H1 (cell line): Measurements from ENCODE around the gene PRKD1. TPM values are rescaled to one million over a fixed set of nuclear protein-coding genes. Genes with fewer than 3 reads are reported as not detected.

ENCODE experiments used
- CTCF ChIA-PET: fragments of 300-600 bp; sonication (Branson Sonifier 250); formaldehyde crosslinking; loops from one replicate; lab custom pipeline; 2021; ENCODE audit not compliant: partially characterized antibody; lab: Charles Lee
- POLR2A ChIA-PET: fragments of 300-600 bp; sonication (Branson Sonifier 250); formaldehyde crosslinking; loops from one replicate; lab custom pipeline; 2021; ENCODE audit warnings: inconsistent platforms; ENCODE audit not compliant: partially characterized antibody; lab: Charles Lee
- DNase-seq, 2 experiments: peaks; one replicate each; pipeline versions ENCODE4 v3.0.0 to v3.0.0-alpha.2; 2010 to 2022; ENCODE audit warnings: low spot score in 2 of 2, low read depth in 1 of 2, mixed read lengths in 1 of 2
- FAIRE-seq: peaks from 2 replicates; lab custom pipeline; 2011; peaks lifted over from hg19 to GRCh38; lab: Jason Lieb, UNC
- H2AFZ ChIP-seq: 2 replicates; pipeline ENCODE4 v1.8.1; 2012; ENCODE audit warnings: low read length, inconsistent platforms
- H2AK5ac ChIP-seq: 2 replicates; pipeline ENCODE4 v1.6.1; 2013; ENCODE audit warnings: low read depth, low read length
- H2BK120ac ChIP-seq: replicated peaks from 2 replicates; pipeline ENCODE3; 2013; ENCODE audit warnings: low read depth, low read length, inconsistent platforms
- H2BK12ac ChIP-seq: 2 replicates; pipeline ENCODE4 v1.6.1; 2013; ENCODE audit warnings: low read depth, low read length
- H2BK15ac ChIP-seq: 2 replicates; pipeline ENCODE4 v1.6.1; 2013; ENCODE audit warnings: low read length
- H2BK20ac ChIP-seq: 2 replicates; pipeline ENCODE4 v1.6.1; 2013; ENCODE audit warnings: low read length
- H2BK5ac ChIP-seq: 2 replicates; pipeline ENCODE4 v1.6.1; 2013; ENCODE audit warnings: low read depth, low read length
- H3K14ac ChIP-seq: 2 replicates; pipeline ENCODE4 v1.6.1; 2013; ENCODE audit warnings: inconsistent platforms; ENCODE audit not compliant: insufficient read length
- H3K18ac ChIP-seq: 2 replicates; pipeline ENCODE4 v1.6.1; 2013; ENCODE audit warnings: low read length; ENCODE audit errors: extremely low read depth
- H3K23ac ChIP-seq: 2 replicates; pipeline ENCODE4 v1.6.1; 2013; ENCODE audit warnings: inconsistent platforms; ENCODE audit not compliant: insufficient read length
- H3K23me2 ChIP-seq: 2 replicates; pipeline ENCODE4 v1.6.1; 2013; ENCODE audit warnings: low read depth, low read length
- H3K27ac ChIP-seq: 2 replicates; pipeline ENCODE4 v1.6.1; 2011; ENCODE audit warnings: low read depth, low read length, inconsistent platforms
- H3K27me3 ChIP-seq, 4 experiments: replicated peaks in 1 of 4; 1 replicate in 1 of 4; 2 replicates in 3 of 4; pipeline versions ENCODE4 v1.6.1 to v1.8.1; 2011 to 2013; ENCODE audit warnings: low read length in 3 of 4, mild to moderate bottlenecking in 3 of 4, inconsistent platforms in 2 of 4, mixed read lengths in 2 of 4, moderate library complexity in 1 of 4; ENCODE audit not compliant: control insufficient read depth in 3 of 4, insufficient read depth in 3 of 4; ENCODE audit errors: extremely low read depth in 1 of 4
- H3K36me3 ChIP-seq, 4 experiments: 2 replicates each; pipeline versions ENCODE4 v1.6.1 to v1.8.1; 2011 to 2013; ENCODE audit warnings: mild to moderate bottlenecking in 4 of 4, low read length in 3 of 4, moderate library complexity in 2 of 4, control low read depth in 1 of 4, inconsistent platforms in 1 of 4; ENCODE audit not compliant: insufficient read depth in 4 of 4, control insufficient read depth in 2 of 4
- H3K4ac ChIP-seq: replicated peaks from 2 replicates; pipeline ENCODE3; 2013; ENCODE audit warnings: low read length, low read depth, mixed read lengths, inconsistent platforms; ENCODE audit not compliant: insufficient read length
- H3K4me1 ChIP-seq, 4 experiments: replicated peaks in 1 of 4; 1 replicate in 1 of 4; 2 replicates in 3 of 4; pipeline versions ENCODE4 v1.6.1 to v1.8.1; 2011 to 2013; ENCODE audit warnings: low read length in 3 of 4, inconsistent platforms in 2 of 4, mixed read lengths in 1 of 4; ENCODE audit not compliant: insufficient read depth in 4 of 4, control insufficient read depth in 3 of 4
- H3K4me2 ChIP-seq, 2 experiments: 2 replicates each; pipeline versions ENCODE4 v1.6.1 to v1.8.1; 2011 to 2013; ENCODE audit warnings: low read depth in 2 of 2, low read length in 2 of 2, control low read depth in 1 of 2, inconsistent platforms in 1 of 2, mild to moderate bottlenecking in 1 of 2; ENCODE audit not compliant: insufficient read depth in 1 of 2
- H3K4me3 ChIP-seq, 4 experiments: fragments of 200-600, 300-600 bp in 1 of 4; sonication (generic), shearing (Covaris generic), sonication (Bioruptor Twin) in 1 of 4; 2 replicates each; pipeline versions ENCODE4 v1.5.1 to v1.8.1; 2011 to 2016; ENCODE audit warnings: low read length in 4 of 4, low read depth in 3 of 4, control low read depth in 2 of 4, inconsistent platforms in 2 of 4, mild to moderate bottlenecking in 2 of 4, mixed read lengths in 1 of 4, moderate library complexity in 1 of 4; ENCODE audit not compliant: insufficient read depth in 2 of 4; ENCODE audit errors: extremely low read depth in 1 of 4
- H3K56ac ChIP-seq: replicated peaks from 2 replicates; pipeline ENCODE3; 2013; ENCODE audit warnings: low read depth, mild to moderate bottlenecking, mixed read lengths, low read length, inconsistent platforms; ENCODE audit not compliant: insufficient read length
- H3K79me1 ChIP-seq: 2 replicates; pipeline ENCODE4 v1.6.1; 2013; ENCODE audit warnings: low read depth, low read length, control low read depth
- H3K79me2 ChIP-seq, 2 experiments: 2 replicates each; pipeline versions ENCODE4 v1.6.1 to v1.8.1; 2012 to 2013; ENCODE audit warnings: low read length in 2 of 2, mild to moderate bottlenecking in 2 of 2, inconsistent platforms in 1 of 2; ENCODE audit not compliant: insufficient read depth in 2 of 2, control insufficient read depth in 1 of 2
- H3K9ac ChIP-seq, 4 experiments: replicated peaks in 1 of 4; 1 replicate in 1 of 4; 2 replicates in 3 of 4; pipeline versions ENCODE4 v1.6.1 to v1.8.1; 2011 to 2013; ENCODE audit warnings: low read depth in 3 of 4, low read length in 3 of 4, control low read depth in 2 of 4, mild to moderate bottlenecking in 2 of 4, moderate library complexity in 2 of 4, inconsistent platforms in 1 of 4; ENCODE audit errors: extremely low read depth in 1 of 4
- H3K9me3 ChIP-seq, 2 experiments: 2 replicates each; pipeline versions ENCODE4 v1.6.1 to v1.8.1; 2012 to 2013; ENCODE audit warnings: mild to moderate bottlenecking in 2 of 2, moderate library complexity in 2 of 2, control low read depth in 1 of 2, inconsistent platforms in 1 of 2, low read depth in 1 of 2, low read length in 1 of 2, mixed read lengths in 1 of 2; ENCODE audit not compliant: insufficient read depth in 2 of 2
- H4K20me1 ChIP-seq, 2 experiments: replicated peaks in 1 of 2; 2 replicates each; pipeline versions ENCODE3 to v1.8.1; 2011 to 2013; ENCODE audit warnings: inconsistent platforms in 2 of 2, low read length in 2 of 2, mild to moderate bottlenecking in 1 of 2; ENCODE audit not compliant: insufficient read depth in 2 of 2, control insufficient read depth in 1 of 2
- H4K5ac ChIP-seq: 2 replicates; pipeline ENCODE4 v1.6.1; 2013; ENCODE audit warnings: low read length, low read depth, mixed read lengths, inconsistent platforms; ENCODE audit not compliant: insufficient read length
- H4K8ac ChIP-seq: 2 replicates; pipeline ENCODE4 v1.8.0; 2013; ENCODE audit warnings: mild to moderate bottlenecking, moderate library complexity, low read length, inconsistent platforms; ENCODE audit not compliant: insufficient read depth; ENCODE audit errors: extremely low read depth
- H4K91ac ChIP-seq: replicated peaks from 2 replicates; pipeline ENCODE3; 2013; ENCODE audit warnings: low read length, mixed read lengths, inconsistent platforms; ENCODE audit not compliant: insufficient read length
- BRCA1 ChIP-seq: IDR thresholded peaks from 2 replicates; pipeline ENCODE4 v1.6.1; 2012; ENCODE audit warnings: low read depth, low read length, improper control_type of control experiment
- CBX8 ChIP-seq: fragments of 300-800, 300-1000 bp; sonication (generic); IDR thresholded peaks from 2 replicates; pipeline ENCODE4 v1.7.1; 2016; ENCODE audit warnings: low read depth, low read length, borderline replicate concordance
- CHD1 ChIP-seq: IDR thresholded peaks from 2 replicates; pipeline ENCODE4 v1.6.1; 2012; ENCODE audit warnings: low read depth, low read length, improper control_type of control experiment
- CREB1 ChIP-seq: IDR thresholded peaks from 2 replicates; pipeline ENCODE4 v1.6.1; 2012; ENCODE audit warnings: inconsistent platforms
- EZH2 ChIP-seq: fragments of 200-600 bp; sonication (generic); IDR thresholded peaks from 2 replicates; pipeline ENCODE4 v1.7.1; 2012; ENCODE audit warnings: low read depth, mild to moderate bottlenecking, moderate library complexity, low read length, inconsistent platforms; ENCODE audit not compliant: severe bottlenecking
- JUN ChIP-seq: IDR thresholded peaks from 2 replicates; pipeline ENCODE4 v1.6.1; 2011; ENCODE audit warnings: low read depth, mild to moderate bottlenecking, improper control_type of control experiment, low read length
- POU5F1 ChIP-seq: IDR thresholded peaks from 2 replicates; pipeline ENCODE4 v1.6.1; 2011; ENCODE audit warnings: low read depth, mild to moderate bottlenecking, low read length, moderate library complexity
- RFX5 ChIP-seq: IDR thresholded peaks from 2 replicates; pipeline ENCODE4 v1.6.1; 2011; ENCODE audit warnings: low read depth, low read length, improper control_type of control experiment, borderline replicate concordance
- RXRA ChIP-seq: IDR thresholded peaks from 2 replicates; pipeline ENCODE4 v1.6.1; 2011; ENCODE audit warnings: low read depth, mild to moderate bottlenecking, low read length, moderate library complexity; ENCODE audit not compliant: insufficient read depth
- WGBS, 2 experiments: shearing (Covaris generic) in 1 of 2; methylation state at CpG; one replicate each; pipeline versions ENCODE4 v1.1.6 to v1.1.7; 2013 to 2015; ENCODE audit warnings: low lambda C conversion rate in 2 of 2, mixed read lengths in 2 of 2, inconsistent platforms in 1 of 2, low coverage in 1 of 2, missing lambda C conversion rate in 1 of 2; ENCODE audit not compliant: insufficient replicate concordance in 2 of 2, insufficient coverage in 1 of 2, insufficient read length in 1 of 2; ENCODE audit errors: extremely low coverage in 1 of 2, missing lambda C conversion rate in 1 of 2; 5-methylcytosine and 5-hydroxymethylcytosine counted together
- polyA plus RNA-seq, 7 experiments: library from polyadenylated mRNA; depleted of rRNA in 3 of 7; stranded (reverse) in 5 of 7; unstranded in 2 of 7; fragments of >200 nt in 5 of 7; fragments of 200-250 nt in 2 of 7; gene quantifications; 1 replicate in 5 of 7; 2 replicates in 1 of 7; 4 replicates in 1 of 7; pipeline versions ENCODE4 v1.2.1 to v1.2.3, GENCODE V29; 2011 to 2013; ENCODE audit warnings: missing spikeins in 2 of 7, mixed read lengths in 2 of 7
- total RNA-seq: library from RNA; stranded (reverse); fragmentation: NEBNext Ultra II Directional; extraction: Animal tissue kit (Norgen Biotek cat#: 25700); gene quantifications from 2 replicates; pipeline ENCODE4 v1.2.1, GENCODE V29; 2021

Gene PRKD1
- total and polyA plus RNA-seq, 2 of the 8 experiments (the other 6 are each of a cell fraction or from before 2014, with no cell fraction given), result 3.6 to 6.8 TPM

- TF ChIP-seq JUN (no peak), RFX5 (no peak), CBX8 (no peak), RXRA (no peak), CHD1 (no peak), BRCA1 (no peak), CREB1 (no peak), POU5F1 (no peak), EZH2 (no peak)
- Histone ChIP-seq H3K23ac (no peak overlapping the region), H3K9ac (no peak overlapping the region), H3K56ac (no peak overlapping the region), H3K14ac (no peak overlapping the region), H4K5ac (no peak overlapping the region), H3K27me3 (no peaks in the 10 kb centered on the region), H3K4me2 (no peak overlapping the region), H4K91ac (no peak overlapping the region), H3K23me2 (no peaks in the 10 kb centered on the region), H3K4me1 (no peaks in the 10 kb centered on the region), H2BK12ac (no peak overlapping the region), H3K4me3 (no peak overlapping the region), H2AK5ac (no peak overlapping the region), H3K4ac (no peak overlapping the region), H4K8ac (no peak overlapping the region), H2BK5ac (no peak overlapping the region), H2BK15ac (no peak overlapping the region), H3K9me3 (peaks cover 0 to 8% of the 10 kb centered on the region in 2 experiments; a peak in 2 of 4 replicates), H3K27ac (no peak overlapping the region), H3K79me2 (no peaks in the 10 kb centered on the region), H2BK20ac (no peak overlapping the region), H3K36me3 (no peaks in the 10 kb centered on the region), H3K18ac (no peak overlapping the region), H2BK120ac (no peak overlapping the region), H4K20me1 (no peaks in the 10 kb centered on the region), H2AFZ (no peak overlapping the region), H3K79me1 (no peaks in the 10 kb centered on the region)
- WGBS, 2 experiments, result 95% methylated on average over 5 of the region's 5 CpGs; no CpG with 5 or more reads in 1 of the 2 experiments
- POLR2A ChIA-PET, result no interaction called here
- CTCF ChIA-PET, result no interaction called here
- FAIRE-seq (no peak), DNase-seq (no peak)
Observed at GRCh38 chr14:29913566-29913965, 14.1 kb downstream of the PRKD1 start.
